Lung (tissue), 12 donors: ENCODE measurements around the gene CLEC11A. TPM values are rescaled to one million over a fixed set of nuclear protein-coding genes. Genes with fewer than 3 reads are reported as not detected.

ENCODE experiments used
- ATAC-seq: fragments of 200-7000 bp; cut with Tn5 transposase; one replicate; pipeline ENCODE4 v1.9.1; 2020; ENCODE audit warnings: moderate number of reproducible peaks; ENCODE audit not compliant: insufficient read depth, low FRiP score
- DNase-seq, 3 donors: peaks; one replicate each; pipeline ENCODE4 v3.0.0-alpha.2; 2013 to 2017
- H3K27ac ChIP-seq, 2 donors: one replicate each; pipeline ENCODE4 v1.5.1; 2013; ENCODE audit warnings: mild to moderate bottlenecking in 2 of 2, moderate library complexity in 2 of 2, control low read depth in 1 of 2, inconsistent platforms in 1 of 2, low read depth in 1 of 2, low read length in 1 of 2
- H3K27me3 ChIP-seq, 3 donors: one replicate each; pipeline ENCODE4 v1.5.1; 2013; ENCODE audit warnings: low read length in 2 of 3; ENCODE audit not compliant: control insufficient read depth in 3 of 3, insufficient read depth in 3 of 3
- H3K36me3 ChIP-seq, 4 donors: one replicate each; pipeline ENCODE4 v1.5.1; 2013; ENCODE audit warnings: low read length in 4 of 4, mild to moderate bottlenecking in 1 of 4, moderate library complexity in 1 of 4; ENCODE audit not compliant: control insufficient read depth in 4 of 4, insufficient read depth in 4 of 4
- H3K4me1 ChIP-seq, 5 donors: one replicate each; pipeline ENCODE4 v1.5.1; 2013; ENCODE audit warnings: low read length in 5 of 5, mild to moderate bottlenecking in 2 of 5, moderate library complexity in 1 of 5; ENCODE audit not compliant: control insufficient read depth in 5 of 5, insufficient read depth in 5 of 5
- H3K4me3 ChIP-seq: one replicate; pipeline ENCODE4 v1.5.1; 2013; ENCODE audit warnings: mild to moderate bottlenecking, control low read depth, moderate library complexity
- H3K9ac ChIP-seq, 2 donors: one replicate each; pipeline ENCODE4 v1.5.1; 2013; ENCODE audit warnings: low read length in 2 of 2, control low read depth in 1 of 2; ENCODE audit not compliant: insufficient read depth in 1 of 2
- H3K9me3 ChIP-seq, 4 donors: one replicate each; pipeline ENCODE4 v1.5.1; 2013; ENCODE audit warnings: low read length in 3 of 4, mild to moderate bottlenecking in 1 of 4, moderate library complexity in 1 of 4; ENCODE audit not compliant: control insufficient read depth in 4 of 4, insufficient read depth in 3 of 4
- WGBS, 2 donors: extraction: QIAGEN DNeasy Blood & Tissue Kit; methylation state at CpG; one replicate each; pipeline ENCODE4 v1.1.7; 2013; 5-methylcytosine and 5-hydroxymethylcytosine counted together
- polyA plus RNA-seq, 2 donors: library from polyadenylated mRNA; stranded (reverse); fragments of 200-250 nt; gene quantifications; one replicate each; pipeline ENCODE4 v1.2.1, GENCODE V29; 2013
- total RNA-seq, 2 donors: library from RNA; depleted of rRNA in 1 of 2; stranded (reverse); fragments of >200 nt in 1 of 2; gene quantifications; one replicate each; pipeline ENCODE4 v1.2.1, GENCODE V29; 2014 to 2021
- TF ChIP-seq, protein P1 (sequence below): IDR thresholded peaks from 2 replicates; pipeline ENCODE4 v1.5.1; 2012; ENCODE audit warnings: mild to moderate bottlenecking; ENCODE audit errors: control extremely low read depth, extremely low read depth
- donor health status: control.
- donor health status: control.
- donor health status: Bipolar disorder and iron deficiency.
- donor health status: healthy.
- donor health status: DM: yes; HTN: yes; CAD: no.

Gene CLEC11A
- total and polyA plus RNA-seq, 4 donors = 7.7 to 24.6 (median 11.1) TPM

- Histone ChIP-seq H3K27me3 (peaks cover 2 to 21% (median 3%) of the 10 kb centered on the region in 3 donors), H3K27ac (no peak overlapping the region), H3K4me1 (no peaks in the 10 kb centered on the region), H3K9ac (no peak overlapping the region), H3K9me3 (peaks cover 0 to 3% (median 0%) of the 10 kb centered on the region in 4 donors), H3K4me3 (no peak overlapping the region), H3K36me3 (no peaks in the 10 kb centered on the region)
- ATAC-seq (no peak), DNase-seq (no peak)
- TF ChIP-seq, protein P1, sequence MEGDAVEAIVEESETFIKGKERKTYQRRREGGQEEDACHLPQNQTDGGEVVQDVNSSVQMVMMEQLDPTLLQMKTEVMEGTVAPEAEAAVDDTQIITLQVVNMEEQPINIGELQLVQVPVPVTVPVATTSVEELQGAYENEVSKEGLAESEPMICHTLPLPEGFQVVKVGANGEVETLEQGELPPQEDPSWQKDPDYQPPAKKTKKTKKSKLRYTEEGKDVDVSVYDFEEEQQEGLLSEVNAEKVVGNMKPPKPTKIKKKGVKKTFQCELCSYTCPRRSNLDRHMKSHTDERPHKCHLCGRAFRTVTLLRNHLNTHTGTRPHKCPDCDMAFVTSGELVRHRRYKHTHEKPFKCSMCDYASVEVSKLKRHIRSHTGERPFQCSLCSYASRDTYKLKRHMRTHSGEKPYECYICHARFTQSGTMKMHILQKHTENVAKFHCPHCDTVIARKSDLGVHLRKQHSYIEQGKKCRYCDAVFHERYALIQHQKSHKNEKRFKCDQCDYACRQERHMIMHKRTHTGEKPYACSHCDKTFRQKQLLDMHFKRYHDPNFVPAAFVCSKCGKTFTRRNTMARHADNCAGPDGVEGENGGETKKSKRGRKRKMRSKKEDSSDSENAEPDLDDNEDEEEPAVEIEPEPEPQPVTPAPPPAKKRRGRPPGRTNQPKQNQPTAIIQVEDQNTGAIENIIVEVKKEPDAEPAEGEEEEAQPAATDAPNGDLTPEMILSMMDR = no peak
- 57 to 58% methylated on average over 46 to 47 of the region's 47 CpGs for WGBS, 2 donors
Measured at GRCh38 chr19:50702871-50703829, 20.0 kb upstream of the CLEC11A start.

- TF ChIP-seq, protein P1 = no peak
- Histone ChIP-seq H3K4me1 (no peaks in the 10 kb centered on the region), H3K4me3 (no peak overlapping the region), H3K27ac (no peak overlapping the region), H3K36me3 (no peaks in the 10 kb centered on the region), H3K27me3 (peaks cover 2 to 24% (median 3%) of the 10 kb centered on the region in 3 donors), H3K9me3 (peaks cover 0 to 3% (median 0%) of the 10 kb centered on the region in 4 donors), H3K9ac (no peak overlapping the region)
- ATAC-seq (no peak), DNase-seq (no peak)
- WGBS, 2 donors = 35 to 38% methylated on average over 22 of the region's 22 CpGs
Measured at GRCh38 chr19:50703915-50704796, 19.0 kb upstream of the CLEC11A start.

DNA sequence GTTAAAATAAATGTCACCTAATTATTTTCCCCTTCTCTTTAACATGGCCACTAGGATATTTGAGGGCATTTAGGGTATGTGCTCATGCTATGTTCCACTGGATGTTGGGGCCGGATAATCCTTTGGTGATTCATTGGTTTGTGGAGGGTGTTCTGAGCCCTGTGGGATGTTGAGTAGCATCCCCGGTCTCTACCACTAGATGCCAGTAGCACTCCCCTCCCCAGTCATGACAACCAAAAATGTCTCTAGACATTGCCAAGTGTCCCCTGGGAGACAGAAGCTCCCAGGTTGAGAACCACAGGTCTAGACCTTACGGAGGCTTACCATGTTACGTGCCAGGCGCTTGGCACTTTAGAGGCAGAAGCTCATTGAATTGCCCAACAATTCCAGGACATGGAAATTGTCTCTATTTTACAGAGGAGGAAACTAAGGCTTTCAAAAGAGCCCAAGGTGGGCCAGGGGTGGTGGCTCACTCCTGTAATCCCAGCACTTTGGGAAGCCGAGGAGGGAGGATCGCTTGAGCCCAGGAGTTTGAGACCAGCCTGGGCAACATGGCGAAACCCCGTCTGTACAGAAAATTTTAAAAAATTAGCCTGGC lies 17.6 kb upstream of the CLEC11A start:
- DNase-seq (peak; percentile 35 to 54 (median 42)), ATAC-seq (no peak)
- H3K4me1 ChIP-seq = no peaks in the 10 kb centered on the region
- WGBS, 2 donors = 42 to 43% methylated on average over 9 of the region's 9 CpGs
- H3K36me3 ChIP-seq = no peaks in the 10 kb centered on the region
- peaks cover 2 to 24% (median 3%) of the 10 kb centered on the region in 3 donors for H3K27me3 ChIP-seq
- no peak overlapping the region for H3K4me3 ChIP-seq
- H3K27ac ChIP-seq = no peak overlapping the region
- H3K9me3 ChIP-seq = peaks cover 0 to 4% (median 0%) of the 10 kb centered on the region in 4 donors
- no peak overlapping the region for H3K9ac ChIP-seq
- TF ChIP-seq, protein P1 = peak; percentile 10
